Measurements from ENCODE around the gene EPS8L1.
"Not testable (repeated sequence)": the region's sequence is repeated elsewhere in the genome, so short reads cannot be mapped to it uniquely, and the experiment has no call there.

Gene EPS8L1

DNA sequence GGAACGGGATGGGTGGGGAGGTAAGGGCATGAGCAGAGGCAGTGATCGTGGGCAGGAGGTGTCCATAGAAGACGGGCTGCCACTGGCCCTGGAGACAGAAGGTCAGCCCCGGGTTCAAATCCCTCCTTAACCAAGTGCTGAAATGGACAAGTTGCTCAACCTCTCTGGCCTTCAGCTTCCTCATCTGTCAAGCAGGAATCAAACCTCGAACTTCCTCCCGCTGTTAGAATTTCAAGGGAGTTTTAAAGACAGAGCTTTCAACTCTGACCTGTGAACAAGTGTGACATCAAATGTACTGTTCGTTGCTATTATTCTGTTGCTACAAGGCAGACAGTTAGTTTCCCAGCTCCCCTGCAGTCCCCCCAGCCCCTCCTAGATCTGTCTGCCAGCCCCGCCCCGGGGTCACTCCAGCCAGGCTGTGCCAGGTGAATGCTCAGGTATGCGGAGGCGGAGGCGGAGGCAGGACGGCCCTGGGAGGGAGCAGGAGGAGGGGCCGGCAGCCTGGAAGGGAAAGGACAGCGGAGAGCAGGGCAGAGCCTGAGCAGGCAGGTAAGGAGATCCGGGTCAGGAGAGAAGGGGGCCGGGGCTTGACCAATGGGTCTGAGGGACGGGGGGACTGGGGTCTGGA lies at the start of gene EPS8L1:
Gene EPS8L1, plus strand, starts transcription at position 499 of the 628 bp plus-strand sequence. CDS start 576 bp downstream, outside the sequence.
- no peaks in the 10 kb centered on the region for H3K27me3 ChIP-seq (replicated peaks; ENCODE audit: control insufficient read depth, insufficient read depth, low read length)
- TF ChIP-seq, protein P1, sequence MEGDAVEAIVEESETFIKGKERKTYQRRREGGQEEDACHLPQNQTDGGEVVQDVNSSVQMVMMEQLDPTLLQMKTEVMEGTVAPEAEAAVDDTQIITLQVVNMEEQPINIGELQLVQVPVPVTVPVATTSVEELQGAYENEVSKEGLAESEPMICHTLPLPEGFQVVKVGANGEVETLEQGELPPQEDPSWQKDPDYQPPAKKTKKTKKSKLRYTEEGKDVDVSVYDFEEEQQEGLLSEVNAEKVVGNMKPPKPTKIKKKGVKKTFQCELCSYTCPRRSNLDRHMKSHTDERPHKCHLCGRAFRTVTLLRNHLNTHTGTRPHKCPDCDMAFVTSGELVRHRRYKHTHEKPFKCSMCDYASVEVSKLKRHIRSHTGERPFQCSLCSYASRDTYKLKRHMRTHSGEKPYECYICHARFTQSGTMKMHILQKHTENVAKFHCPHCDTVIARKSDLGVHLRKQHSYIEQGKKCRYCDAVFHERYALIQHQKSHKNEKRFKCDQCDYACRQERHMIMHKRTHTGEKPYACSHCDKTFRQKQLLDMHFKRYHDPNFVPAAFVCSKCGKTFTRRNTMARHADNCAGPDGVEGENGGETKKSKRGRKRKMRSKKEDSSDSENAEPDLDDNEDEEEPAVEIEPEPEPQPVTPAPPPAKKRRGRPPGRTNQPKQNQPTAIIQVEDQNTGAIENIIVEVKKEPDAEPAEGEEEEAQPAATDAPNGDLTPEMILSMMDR (IDR thresholded peaks at IDR 0.05; ENCODE audit: insufficient read depth, low read length, poor library complexity, severe bottlenecking), result no peak
- no peak for DNase-seq (ENCODE audit: extremely low read depth, insufficient read length)
- H3K36me3 ChIP-seq (ENCODE audit: control insufficient read depth, insufficient read depth, low read length), result no peaks in the 10 kb centered on the region
- no peak within 1 kb of the TSS for H3K4me3 ChIP-seq (replicated peaks; ENCODE audit: low read depth, low read length)

DNA sequence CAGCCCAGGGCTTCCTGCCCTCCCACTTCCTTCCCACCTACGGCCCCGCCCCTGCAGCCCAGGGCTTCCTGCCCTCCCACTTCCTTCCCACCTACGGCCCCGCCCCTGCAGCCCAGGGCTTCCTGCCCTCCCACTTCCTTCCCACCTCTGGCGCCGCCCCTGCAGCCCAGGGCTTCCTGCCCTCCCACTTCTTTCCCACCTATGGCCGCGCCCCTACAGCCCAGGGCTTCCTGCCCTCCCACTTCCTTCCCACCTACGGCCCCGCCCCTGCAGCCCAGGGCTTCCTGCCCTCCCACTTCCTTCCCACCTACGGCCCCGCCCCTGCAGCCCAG lies 48.6 kb upstream of the EPS8L1 start:
- not testable (repeated sequence) for H3K4me3 ChIP-seq (replicated peaks; ENCODE audit: low read depth, low read length); DNase-seq (ENCODE audit: extremely low read depth, insufficient read length); H3K36me3 ChIP-seq (ENCODE audit: control insufficient read depth, insufficient read depth, low read length); H3K27me3 ChIP-seq (replicated peaks; ENCODE audit: control insufficient read depth, insufficient read depth, low read length)

- TF ChIP-seq, protein P1 (IDR thresholded peaks at IDR 0.05; ENCODE audit: insufficient read depth, low read length, poor library complexity, severe bottlenecking), result no peak
- no peak overlapping the region for H3K4me3 ChIP-seq (replicated peaks; ENCODE audit: low read depth, low read length)
- no peak for DNase-seq (ENCODE audit: extremely low read depth, insufficient read length)
Observed at GRCh38 chr19:55027472-55028337, 48.0 kb upstream of the EPS8L1 start.

GRCh38 chr19:55028757-55029156 lies 46.9 kb upstream of the EPS8L1 start:
- no peak for DNase-seq (ENCODE audit: extremely low read depth, insufficient read length)
- Histone ChIP-seq H3K4me3 (replicated peaks; ENCODE audit: low read depth, low read length) (no peak overlapping the region), H3K36me3 (ENCODE audit: control insufficient read depth, insufficient read depth, low read length) (no peaks in the 10 kb centered on the region), H3K27me3 (replicated peaks; ENCODE audit: control insufficient read depth, insufficient read depth, low read length) (no peaks in the 10 kb centered on the region)
- TF ChIP-seq, protein P1 (IDR thresholded peaks at IDR 0.05; ENCODE audit: insufficient read depth, low read length, poor library complexity, severe bottlenecking), result no peak

More at GRCh38 chr19:55027472-55028337, 48.0 kb upstream of the EPS8L1 start:
- Histone ChIP-seq H3K36me3 (ENCODE audit: control insufficient read depth, insufficient read depth, low read length) (no peaks in the 10 kb centered on the region), H3K27me3 (replicated peaks; ENCODE audit: control insufficient read depth, insufficient read depth, low read length) (no peaks in the 10 kb centered on the region)

- DNase-seq (ENCODE audit: extremely low read depth, insufficient read length), result no peak
- no peaks in the 10 kb centered on the region for H3K36me3 ChIP-seq (ENCODE audit: control insufficient read depth, insufficient read depth, low read length)
- TF ChIP-seq, protein P1 (IDR thresholded peaks at IDR 0.05; ENCODE audit: insufficient read depth, low read length, poor library complexity, severe bottlenecking), result no peak
- no peak overlapping the region for H3K4me3 ChIP-seq (replicated peaks; ENCODE audit: low read depth, low read length)
- no peaks in the 10 kb centered on the region for H3K27me3 ChIP-seq (replicated peaks; ENCODE audit: control insufficient read depth, insufficient read depth, low read length)
Observed at GRCh38 chr19:55031178-55031577, 44.5 kb upstream of the EPS8L1 start.

DNA sequence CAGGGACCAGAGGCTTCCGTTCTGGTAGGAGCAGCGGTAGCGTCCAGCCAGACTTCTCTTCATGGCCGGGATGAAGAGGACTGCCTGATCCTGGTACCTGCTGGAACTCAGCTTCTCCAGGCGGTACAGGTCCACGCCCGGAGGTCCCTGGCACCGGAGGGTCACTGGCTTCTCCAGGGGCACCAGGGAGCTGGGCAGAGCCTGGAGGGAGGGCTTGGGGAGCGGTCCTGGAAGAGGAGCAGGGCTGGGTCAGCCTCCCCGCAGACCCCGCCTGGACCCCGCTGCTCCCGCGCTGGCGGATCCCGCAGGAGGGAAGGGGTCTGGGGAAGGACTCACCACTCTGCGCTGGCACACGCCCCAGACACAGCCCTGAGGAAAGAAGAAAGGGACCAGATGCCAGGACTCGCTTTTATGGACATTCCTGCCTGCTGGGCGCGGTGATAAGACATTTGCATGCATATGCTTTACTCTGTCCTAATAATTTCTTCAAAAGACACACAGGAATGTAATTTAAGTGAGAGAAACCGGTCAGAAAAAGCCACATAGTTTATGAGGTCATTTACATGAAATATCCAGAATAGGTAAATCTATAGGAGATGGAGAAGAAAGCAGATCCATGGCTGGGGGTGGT lies 43.4 kb upstream of the EPS8L1 start:
- DNase-seq (ENCODE audit: extremely low read depth, insufficient read length), result no peak
- Histone ChIP-seq H3K4me3 (replicated peaks; ENCODE audit: low read depth, low read length) (no peak overlapping the region), H3K27me3 (replicated peaks; ENCODE audit: control insufficient read depth, insufficient read depth, low read length) (no peaks in the 10 kb centered on the region), H3K36me3 (ENCODE audit: control insufficient read depth, insufficient read depth, low read length) (no peaks in the 10 kb centered on the region)
- TF ChIP-seq, protein P1 (IDR thresholded peaks at IDR 0.05; ENCODE audit: insufficient read depth, low read length, poor library complexity, severe bottlenecking), result no peak

- H3K27me3 ChIP-seq (replicated peaks; ENCODE audit: control insufficient read depth, insufficient read depth, low read length); DNase-seq (ENCODE audit: extremely low read depth, insufficient read length); H3K4me3 ChIP-seq (replicated peaks; ENCODE audit: low read depth, low read length); H3K36me3 ChIP-seq (ENCODE audit: control insufficient read depth, insufficient read depth, low read length): not testable (repeated sequence)
Observed at GRCh38 chr19:55032976-55033643, 42.6 kb upstream of the EPS8L1 start.
